Liver (tissue), 9 donors: Measurements from ENCODE around the gene ARHGEF28. TPM values are rescaled to one million over a fixed set of nuclear protein-coding genes. Genes with fewer than 3 reads are reported as not detected.

Source experiments
- DNase-seq: peaks from one replicate; pipeline ENCODE4 v3.0.0-alpha.2; 2017; ENCODE audit warnings: low spot score
- H3K27ac ChIP-seq, 2 donors: one replicate each; pipeline ENCODE4 v1.7.0; 2013; ENCODE audit warnings: inconsistent platforms in 2 of 2, low read length in 2 of 2, control low read depth in 1 of 2, low read depth in 1 of 2, mild to moderate bottlenecking in 1 of 2
- H3K27me3 ChIP-seq, 4 donors: one replicate each; pipeline versions ENCODE4 v1.6.1 to v1.7.0; 2013; ENCODE audit warnings: low read length in 3 of 4, inconsistent platforms in 1 of 4, mild to moderate bottlenecking in 1 of 4, moderate library complexity in 1 of 4; ENCODE audit not compliant: control insufficient read depth in 4 of 4, insufficient read depth in 4 of 4
- H3K36me3 ChIP-seq, 4 donors: one replicate each; pipeline versions ENCODE4 v1.6.1 to v1.7.0; 2013; ENCODE audit warnings: low read length in 3 of 4, mild to moderate bottlenecking in 3 of 4, low read depth in 1 of 4, moderate library complexity in 1 of 4; ENCODE audit not compliant: control insufficient read depth in 4 of 4, insufficient read depth in 3 of 4
- H3K4me1 ChIP-seq, 4 donors: one replicate each; pipeline versions ENCODE4 v1.6.1 to v1.7.0; 2013; ENCODE audit warnings: low read length in 3 of 4, mild to moderate bottlenecking in 3 of 4, moderate library complexity in 1 of 4; ENCODE audit not compliant: control insufficient read depth in 4 of 4, insufficient read depth in 4 of 4
- H3K4me3 ChIP-seq, 3 donors: one replicate each; pipeline versions ENCODE4 v1.6.1 to v1.7.0; 2013; ENCODE audit warnings: low read length in 3 of 3, control low read depth in 1 of 3, low read depth in 1 of 3, mild to moderate bottlenecking in 1 of 3
- H3K9ac ChIP-seq, 2 donors: one replicate each; pipeline ENCODE4 v1.7.0; 2013; ENCODE audit warnings: low read length in 2 of 2, mild to moderate bottlenecking in 2 of 2, moderate library complexity in 2 of 2, control low read depth in 1 of 2, low read depth in 1 of 2
- H3K9me3 ChIP-seq, 4 donors: one replicate each; pipeline versions ENCODE4 v1.6.1 to v1.7.0; 2013; ENCODE audit warnings: low read length in 3 of 4; ENCODE audit not compliant: control insufficient read depth in 4 of 4
- ATF3 ChIP-seq: IDR thresholded peaks from 2 replicates; pipeline ENCODE4 v1.6.1; 2016; ENCODE audit warnings: antibody characterized with exemption
- EGR1 ChIP-seq, 2 donors: IDR thresholded peaks; 2 replicates each; pipeline ENCODE4 v1.6.1; 2016 to 2018; ENCODE audit warnings: antibody characterized with exemption in 2 of 2, low read depth in 2 of 2
- FOXA1 ChIP-seq: IDR thresholded peaks from 2 replicates; pipeline ENCODE4 v1.6.1; 2016; ENCODE audit warnings: antibody characterized with exemption
- FOXA2 ChIP-seq: IDR thresholded peaks from 2 replicates; pipeline ENCODE4 v1.6.1; 2016; ENCODE audit warnings: antibody characterized with exemption
- GABPA ChIP-seq, 2 donors: IDR thresholded peaks in 1 of 2; conservative IDR thresholded peaks in 1 of 2; 2 replicates each; pipeline ENCODE4 v1.6.1; 2016; ENCODE audit warnings: antibody characterized with exemption in 2 of 2, mild to moderate bottlenecking in 1 of 2, moderate library complexity in 1 of 2
- HNF4A ChIP-seq, 2 donors: conservative IDR thresholded peaks; 2 replicates each; pipeline ENCODE4 v1.6.1; 2016; ENCODE audit warnings: antibody characterized with exemption in 2 of 2, mild to moderate bottlenecking in 2 of 2
- HNF4G ChIP-seq: IDR thresholded peaks from 2 replicates; pipeline ENCODE4 v1.6.1; 2016; ENCODE audit warnings: antibody characterized with exemption
- JUND ChIP-seq, 2 donors: IDR thresholded peaks; 2 replicates each; pipeline ENCODE4 v1.6.1; 2016; ENCODE audit warnings: antibody characterized with exemption in 2 of 2
- MAX ChIP-seq: IDR thresholded peaks from 2 replicates; pipeline ENCODE4 v1.6.1; 2016; ENCODE audit warnings: antibody characterized with exemption
- NR2F2 ChIP-seq: IDR thresholded peaks from 2 replicates; pipeline ENCODE4 v1.6.1; 2016; ENCODE audit warnings: antibody characterized with exemption
- RAD21 ChIP-seq, 2 donors: IDR thresholded peaks; 2 replicates each; pipeline ENCODE4 v1.6.1; 2016; ENCODE audit warnings: antibody characterized with exemption in 2 of 2, mild to moderate bottlenecking in 2 of 2
- REST ChIP-seq: IDR thresholded peaks from 2 replicates; pipeline ENCODE4 v1.6.1; 2016; ENCODE audit warnings: antibody characterized with exemption, mild to moderate bottlenecking
- RXRA ChIP-seq, 2 donors: IDR thresholded peaks; 2 replicates each; pipeline ENCODE4 v1.6.1; 2017 to 2018; ENCODE audit warnings: antibody characterized with exemption in 2 of 2, mild to moderate bottlenecking in 1 of 2
- SP1 ChIP-seq: IDR thresholded peaks from 2 replicates; pipeline ENCODE4 v1.6.1; 2018; ENCODE audit warnings: antibody characterized with exemption, mild to moderate bottlenecking
- TAF1 ChIP-seq: conservative IDR thresholded peaks from 2 replicates; pipeline ENCODE4 v1.6.1; 2016; ENCODE audit warnings: antibody characterized with exemption, mild to moderate bottlenecking
- YY1 ChIP-seq: IDR thresholded peaks from 2 replicates; pipeline ENCODE4 v1.6.1; 2016; ENCODE audit warnings: antibody characterized with exemption, mild to moderate bottlenecking
- WGBS: extraction: QIAGEN DNeasy Blood & Tissue Kit; methylation state at CpG from one replicate; pipeline ENCODE4 v1.1.7; 2013; 5-methylcytosine and 5-hydroxymethylcytosine counted together
- polyA plus RNA-seq, 2 donors: library from polyadenylated mRNA; stranded (reverse) in 1 of 2; unstranded in 1 of 2; fragments of 200-250 nt in 1 of 2; fragments of >200 nt in 1 of 2; fragmentation: Nextera tagmentation in 1 of 2; extraction: Ambion mirVana in 1 of 2; gene quantifications; one replicate each; pipeline versions ENCODE4 v1.2.1 to v1.2.3, GENCODE V29; 2013 to 2015
- total RNA-seq, 2 donors: library from RNA; depleted of rRNA; stranded (reverse); fragments of >200 nt; gene quantifications; one replicate each; pipeline ENCODE4 v1.2.3, GENCODE V29; 2014
- TF ChIP-seq, protein P1 (sequence below): IDR thresholded peaks from 2 replicates; pipeline ENCODE4 v1.6.1; 2016; ENCODE audit warnings: antibody characterized with exemption
- TF ChIP-seq, protein P2 (sequence below): fragments of 150-350 bp; IDR thresholded peaks from 2 replicates; pipeline ENCODE4 v1.5.1; 2017; ENCODE audit warnings: improper control_type of control experiment, low read depth, low read length; ENCODE audit not compliant: missing input control
- donor health status: healthy.
- donor health status: healthy.
- donor health status: healthy.
- donor health status: healthy.
- donor health status: healthy.

The ARHGEF28 gene
- total and polyA plus RNA-seq, 4 donors = 1.6 to 13.9 (median 3.6) TPM

GRCh38 chr5:73971326-73971725, 345.3 kb downstream of the ARHGEF28 start (continued):
- no peak for TF ChIP-seq HNF4A (conservative IDR thresholded peaks at IDR 0.05)

- H3K4me3 ChIP-seq = no peak overlapping the region
- TF ChIP-seq SP1 (no peak), MAX (no peak), ATF3 (no peak), FOXA2 (no peak), NR2F2 (no peak), RXRA (IDR thresholded peaks at IDR 0.05) (no peak), REST (no peak), YY1 (no peak), JUND (IDR thresholded peaks at IDR 0.05) (no peak), RAD21 (IDR thresholded peaks at IDR 0.05) (no peak), HNF4G (no peak), EGR1 (IDR thresholded peaks at IDR 0.05; ENCODE audit: low read depth in 2 of 2) (no peak), GABPA (IDR thresholded peaks at IDR 0.05 in 1 of 2, conservative IDR thresholded peaks at IDR 0.05 in 1 of 2) (no peak), HNF4A (conservative IDR thresholded peaks at IDR 0.05) (no peak), TAF1 (no peak), FOXA1 (no peak)
- TF ChIP-seq, protein P1, sequence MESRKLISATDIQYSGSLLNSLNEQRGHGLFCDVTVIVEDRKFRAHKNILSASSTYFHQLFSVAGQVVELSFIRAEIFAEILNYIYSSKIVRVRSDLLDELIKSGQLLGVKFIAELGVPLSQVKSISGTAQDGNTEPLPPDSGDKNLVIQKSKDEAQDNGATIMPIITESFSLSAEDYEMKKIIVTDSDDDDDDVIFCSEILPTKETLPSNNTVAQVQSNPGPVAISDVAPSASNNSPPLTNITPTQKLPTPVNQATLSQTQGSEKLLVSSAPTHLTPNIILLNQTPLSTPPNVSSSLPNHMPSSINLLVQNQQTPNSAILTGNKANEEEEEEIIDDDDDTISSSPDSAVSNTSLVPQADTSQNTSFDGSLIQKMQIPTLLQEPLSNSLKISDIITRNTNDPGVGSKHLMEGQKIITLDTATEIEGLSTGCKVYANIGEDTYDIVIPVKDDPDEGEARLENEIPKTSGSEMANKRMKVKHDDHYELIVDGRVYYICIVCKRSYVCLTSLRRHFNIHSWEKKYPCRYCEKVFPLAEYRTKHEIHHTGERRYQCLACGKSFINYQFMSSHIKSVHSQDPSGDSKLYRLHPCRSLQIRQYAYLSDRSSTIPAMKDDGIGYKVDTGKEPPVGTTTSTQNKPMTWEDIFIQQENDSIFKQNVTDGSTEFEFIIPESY = no peak
- TF ChIP-seq, protein P2, sequence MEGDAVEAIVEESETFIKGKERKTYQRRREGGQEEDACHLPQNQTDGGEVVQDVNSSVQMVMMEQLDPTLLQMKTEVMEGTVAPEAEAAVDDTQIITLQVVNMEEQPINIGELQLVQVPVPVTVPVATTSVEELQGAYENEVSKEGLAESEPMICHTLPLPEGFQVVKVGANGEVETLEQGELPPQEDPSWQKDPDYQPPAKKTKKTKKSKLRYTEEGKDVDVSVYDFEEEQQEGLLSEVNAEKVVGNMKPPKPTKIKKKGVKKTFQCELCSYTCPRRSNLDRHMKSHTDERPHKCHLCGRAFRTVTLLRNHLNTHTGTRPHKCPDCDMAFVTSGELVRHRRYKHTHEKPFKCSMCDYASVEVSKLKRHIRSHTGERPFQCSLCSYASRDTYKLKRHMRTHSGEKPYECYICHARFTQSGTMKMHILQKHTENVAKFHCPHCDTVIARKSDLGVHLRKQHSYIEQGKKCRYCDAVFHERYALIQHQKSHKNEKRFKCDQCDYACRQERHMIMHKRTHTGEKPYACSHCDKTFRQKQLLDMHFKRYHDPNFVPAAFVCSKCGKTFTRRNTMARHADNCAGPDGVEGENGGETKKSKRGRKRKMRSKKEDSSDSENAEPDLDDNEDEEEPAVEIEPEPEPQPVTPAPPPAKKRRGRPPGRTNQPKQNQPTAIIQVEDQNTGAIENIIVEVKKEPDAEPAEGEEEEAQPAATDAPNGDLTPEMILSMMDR = no peak
- no peak overlapping the region for H3K27ac ChIP-seq
- 89% methylated on average over 3 of the region's 3 CpGs for WGBS
- H3K27me3 ChIP-seq = no peaks in the 10 kb centered on the region
- no peaks in the 10 kb centered on the region for H3K36me3 ChIP-seq
- H3K9me3 ChIP-seq = no peaks in the 10 kb centered on the region
- H3K4me1 ChIP-seq = peaks cover 0 to 5% (median 1%) of the 10 kb centered on the region in 4 donors
- no peak for DNase-seq
- H3K9ac ChIP-seq = no peak overlapping the region
Measured at GRCh38 chr5:73973135-73973534, 347.1 kb downstream of the ARHGEF28 start.
